ENCODE results near the gene ANXA2R.
A peak's percentile ranks its signal among the peaks of the same experiment; 100 is the strongest.
"Not testable (repeated sequence)": the region's sequence is repeated elsewhere in the genome, so short reads cannot be mapped to it uniquely, and the experiment has no call there.

The ANXA2R gene

GRCh38 chr5:43040287-43041098 is at the start of gene ANXA2R:
Gene ANXA2R, minus strand, starts transcription at chr5:43040319. Its CDS starts 273 bp downstream, at chr5:43040046.
- peaks cover 59% of the 10 kb centered on the region for H3K4me1 Mint-ChIP-seq
- DNase-seq (peak; percentile 88), ATAC-seq (peak; percentile 58)
- H3K27ac Mint-ChIP-seq: peak within 1 kb of the TSS; percentile 95
- no peaks in the 10 kb centered on the region for H3K9me3 Mint-ChIP-seq
- H3K4me3 Mint-ChIP-seq: peak within 1 kb of the TSS; percentile 87
- H3K27me3 Mint-ChIP-seq: no peaks in the 10 kb centered on the region
- H3K36me3 Mint-ChIP-seq (ENCODE audit: low read depth): peaks cover 3% of the 10 kb centered on the region

- ATAC-seq, H3K4me1 Mint-ChIP-seq, H3K9me3 Mint-ChIP-seq, H3K27me3 Mint-ChIP-seq, H3K27ac Mint-ChIP-seq, DNase-seq, H3K4me3 Mint-ChIP-seq: not testable (repeated sequence)
- peaks cover 16% of the 10 kb centered on the region for H3K36me3 Mint-ChIP-seq (ENCODE audit: low read depth)
Measured at GRCh38 chr5:43086118-43086908, 46.2 kb upstream of the ANXA2R start.

GRCh38 chr5:43085453-43085852 is 45.3 kb upstream of the ANXA2R start:
- DNase-seq (no peak), ATAC-seq (no peak)
- H3K36me3 Mint-ChIP-seq (ENCODE audit: low read depth): peaks cover 17% of the 10 kb centered on the region
- no peaks in the 10 kb centered on the region for H3K9me3 Mint-ChIP-seq
- no peaks in the 10 kb centered on the region for H3K4me1 Mint-ChIP-seq
- H3K4me3 Mint-ChIP-seq: no peak overlapping the region
- no peak overlapping the region for H3K27ac Mint-ChIP-seq
- no peaks in the 10 kb centered on the region for H3K27me3 Mint-ChIP-seq

GRCh38 chr5:43084468-43084867 is 44.3 kb upstream of the ANXA2R start:
- not testable (repeated sequence) for H3K4me1 Mint-ChIP-seq, DNase-seq, H3K9me3 Mint-ChIP-seq, H3K27me3 Mint-ChIP-seq, H3K27ac Mint-ChIP-seq, H3K4me3 Mint-ChIP-seq, ATAC-seq
- H3K36me3 Mint-ChIP-seq (ENCODE audit: low read depth): peaks cover 17% of the 10 kb centered on the region

GRCh38 chr5:43081345-43081744 is 41.2 kb upstream of the ANXA2R start:
- not testable (repeated sequence) for H3K27me3 Mint-ChIP-seq, H3K4me3 Mint-ChIP-seq, H3K4me1 Mint-ChIP-seq, ATAC-seq, DNase-seq, H3K27ac Mint-ChIP-seq, H3K9me3 Mint-ChIP-seq
- H3K36me3 Mint-ChIP-seq (ENCODE audit: low read depth): peaks cover 23% of the 10 kb centered on the region

- no peaks in the 10 kb centered on the region for H3K27me3 Mint-ChIP-seq
- no peak overlapping the region for H3K27ac Mint-ChIP-seq
- H3K36me3 Mint-ChIP-seq (ENCODE audit: low read depth): peaks cover 13% of the 10 kb centered on the region
- H3K9me3 Mint-ChIP-seq: no peaks in the 10 kb centered on the region
- no peak overlapping the region for H3K4me3 Mint-ChIP-seq
- peaks cover 8% of the 10 kb centered on the region for H3K4me1 Mint-ChIP-seq
- DNase-seq (no peak), ATAC-seq (no peak)
Measured at GRCh38 chr5:43078956-43079355, 38.8 kb upstream of the ANXA2R start.

GRCh38 chr5:43077446-43078191 is 37.5 kb upstream of the ANXA2R start:
- not testable (repeated sequence) for H3K27me3 Mint-ChIP-seq, H3K27ac Mint-ChIP-seq

GRCh38 chr5:43075319-43076293 is 35.5 kb upstream of the ANXA2R start:
- Mint-ChIP-seq H3K4me3 (no peak overlapping the region), H3K4me1 (peaks cover 14% of the 10 kb centered on the region)

More at GRCh38 chr5:43077446-43078191, 37.5 kb upstream of the ANXA2R start:
- not testable (repeated sequence) for H3K4me3 Mint-ChIP-seq, H3K9me3 Mint-ChIP-seq, DNase-seq, ATAC-seq
- Mint-ChIP-seq H3K4me1 (peaks cover 12% of the 10 kb centered on the region), H3K36me3 (ENCODE audit: low read depth) (peaks cover 11% of the 10 kb centered on the region)

GRCh38 chr5:43074987-43075318 is 34.8 kb upstream of the ANXA2R start:
- DNase-seq: no peak
- H3K27ac Mint-ChIP-seq: no peak overlapping the region
- no peak for ATAC-seq
- H3K4me1 Mint-ChIP-seq: peaks cover 18% of the 10 kb centered on the region
- H3K36me3 Mint-ChIP-seq (ENCODE audit: low read depth): peaks cover 14% of the 10 kb centered on the region
- no peaks in the 10 kb centered on the region for H3K9me3 Mint-ChIP-seq
- no peaks in the 10 kb centered on the region for H3K27me3 Mint-ChIP-seq
- H3K4me3 Mint-ChIP-seq: no peak overlapping the region

More at GRCh38 chr5:43075319-43076293, 35.5 kb upstream of the ANXA2R start:
- DNase-seq (no peak), ATAC-seq (no peak)
- Mint-ChIP-seq H3K9me3 (no peaks in the 10 kb centered on the region), H3K36me3 (ENCODE audit: low read depth) (peaks cover 12% of the 10 kb centered on the region), H3K27me3 (no peaks in the 10 kb centered on the region), H3K27ac (peak overlapping the region; percentile 19)

- Mint-ChIP-seq H3K27me3 (no peaks in the 10 kb centered on the region), H3K36me3 (ENCODE audit: low read depth) (peaks cover 16% of the 10 kb centered on the region), H3K4me1 (peaks cover 22% of the 10 kb centered on the region), H3K4me3 (no peak overlapping the region), H3K9me3 (no peaks in the 10 kb centered on the region), H3K27ac (peak overlapping the region; percentile 16)
- ATAC-seq (no peak), DNase-seq (peak; percentile 40)
Measured at GRCh38 chr5:43073597-43074546, 33.8 kb upstream of the ANXA2R start.

GRCh38 chr5:43069401-43069720 is 29.2 kb upstream of the ANXA2R start:
- H3K27ac Mint-ChIP-seq, H3K27me3 Mint-ChIP-seq, ATAC-seq, H3K9me3 Mint-ChIP-seq, DNase-seq, H3K4me3 Mint-ChIP-seq: not testable (repeated sequence)
- Mint-ChIP-seq H3K36me3 (ENCODE audit: low read depth) (peaks cover 16% of the 10 kb centered on the region), H3K4me1 (peaks cover 33% of the 10 kb centered on the region)

GRCh38 chr5:43068037-43068436 is 27.9 kb upstream of the ANXA2R start:
- Mint-ChIP-seq H3K27ac (peak overlapping the region; percentile 99), H3K27me3 (no peaks in the 10 kb centered on the region), H3K4me3 (peak overlapping the region; percentile 95), H3K36me3 (ENCODE audit: low read depth) (peaks cover 14% of the 10 kb centered on the region), H3K4me1 (peaks cover 31% of the 10 kb centered on the region), H3K9me3 (no peaks in the 10 kb centered on the region)
- ATAC-seq: no peak
- no peak for DNase-seq

All from activated naive CD8-positive, alpha-beta T cell treated with anti-CD3 and anti-CD28 coated beads, Interleukin-2, amount 50 U/mL, for 24 hours (primary cell).